Duodenal mucosa (tissue), 2 donors: Measurements from ENCODE around the gene SERPINA12.

Experiments
- H3K27ac ChIP-seq: one replicate; pipeline ENCODE4 v1.7.0; 2013; ENCODE audit warnings: low read depth, low read length
- H3K27me3 ChIP-seq, 2 donors: one replicate each; pipeline ENCODE4 v1.7.0; 2013; ENCODE audit warnings: low read length in 2 of 2, control low read depth in 1 of 2; ENCODE audit not compliant: insufficient read depth in 2 of 2, control insufficient read depth in 1 of 2
- H3K36me3 ChIP-seq, 2 donors: one replicate each; pipeline ENCODE4 v1.7.0; 2013; ENCODE audit warnings: low read length in 2 of 2, control low read depth in 1 of 2; ENCODE audit not compliant: insufficient read depth in 2 of 2, control insufficient read depth in 1 of 2
- H3K4me1 ChIP-seq, 2 donors: one replicate each; pipeline ENCODE4 v1.7.0; 2013; ENCODE audit warnings: low read length in 2 of 2, control low read depth in 1 of 2; ENCODE audit not compliant: insufficient read depth in 2 of 2, control insufficient read depth in 1 of 2
- H3K4me3 ChIP-seq, 2 donors: one replicate each; pipeline ENCODE4 v1.7.0; 2013; ENCODE audit warnings: low read length in 2 of 2, low read depth in 1 of 2
- H3K9ac ChIP-seq, 2 donors: one replicate each; pipeline ENCODE4 v1.7.0; 2013; ENCODE audit warnings: low read length in 2 of 2, low read depth in 1 of 2
- H3K9me3 ChIP-seq, 2 donors: one replicate each; pipeline ENCODE4 v1.7.0; 2013; ENCODE audit warnings: low read length in 2 of 2, control low read depth in 1 of 2; ENCODE audit not compliant: control insufficient read depth in 1 of 2

Gene SERPINA12

GRCh38 chr14:94545131-94545841, 36.0 kb upstream of the SERPINA12 start:
- Histone ChIP-seq H3K27me3 (peaks cover 0 to 3% of the 10 kb centered on the region in 2 donors), H3K27ac (no peak overlapping the region), H3K9me3 (peaks cover 0 to 2% of the 10 kb centered on the region in 2 donors), H3K4me1 (peaks cover under 1 to 8% of the 10 kb centered on the region in 2 donors), H3K36me3 (no peaks in the 10 kb centered on the region), H3K4me3 (no peak overlapping the region), H3K9ac (no peak overlapping the region)

- peaks cover 6 to 10% of the 10 kb centered on the region in 2 donors for H3K4me1 ChIP-seq
- H3K9me3 ChIP-seq, result peaks cover 0 to 2% of the 10 kb centered on the region in 2 donors
- no peak overlapping the region for H3K4me3 ChIP-seq
- H3K9ac ChIP-seq, result no peak overlapping the region
- no peaks in the 10 kb centered on the region for H3K36me3 ChIP-seq
- H3K27ac ChIP-seq, result no peak overlapping the region
- H3K27me3 ChIP-seq, result peaks cover 0 to 3% of the 10 kb centered on the region in 2 donors
Observed at GRCh38 chr14:94544726-94545125, 35.5 kb upstream of the SERPINA12 start.

GRCh38 chr14:94543449-94544124, 34.3 kb upstream of the SERPINA12 start:
- H3K9ac ChIP-seq, result no peak overlapping the region
- no peak overlapping the region for H3K4me3 ChIP-seq
- peaks cover 6 to 10% of the 10 kb centered on the region in 2 donors for H3K4me1 ChIP-seq
- peaks cover 0 to 3% of the 10 kb centered on the region in 2 donors for H3K27me3 ChIP-seq
- no peaks in the 10 kb centered on the region for H3K36me3 ChIP-seq
- no peak overlapping the region for H3K27ac ChIP-seq
- H3K9me3 ChIP-seq, result peaks cover 0 to 2% of the 10 kb centered on the region in 2 donors

- Histone ChIP-seq H3K36me3 (no peaks in the 10 kb centered on the region), H3K27ac (no peak overlapping the region), H3K9me3 (peaks cover 0 to 2% of the 10 kb centered on the region in 2 donors), H3K4me1 (peaks cover 6 to 10% of the 10 kb centered on the region in 2 donors), H3K9ac (no peak overlapping the region), H3K27me3 (peaks cover 0 to 3% of the 10 kb centered on the region in 2 donors), H3K4me3 (no peak overlapping the region)
Observed at GRCh38 chr14:94542811-94543440, 33.7 kb upstream of the SERPINA12 start.

- Histone ChIP-seq H3K27me3 (peaks cover 0 to 3% of the 10 kb centered on the region in 2 donors), H3K9me3 (peaks cover 0 to 2% of the 10 kb centered on the region in 2 donors), H3K36me3 (no peaks in the 10 kb centered on the region), H3K4me3 (no peak overlapping the region), H3K4me1 (peaks cover 6 to 10% of the 10 kb centered on the region in 2 donors), H3K9ac (no peak overlapping the region), H3K27ac (no peak overlapping the region)
Observed at GRCh38 chr14:94542111-94542810, 33.0 kb upstream of the SERPINA12 start.

- Histone ChIP-seq H3K4me1 (peaks cover 6 to 10% of the 10 kb centered on the region in 2 donors), H3K36me3 (no peaks in the 10 kb centered on the region), H3K27me3 (peaks cover 0 to 3% of the 10 kb centered on the region in 2 donors)
Observed at GRCh38 chr14:94541234-94541975, 32.1 kb upstream of the SERPINA12 start.

GRCh38 chr14:94540031-94540794, 30.9 kb upstream of the SERPINA12 start:
- peak overlapping the region; percentile 29 to 32 for H3K4me3 ChIP-seq
- H3K36me3 ChIP-seq, result no peaks in the 10 kb centered on the region
- H3K9me3 ChIP-seq, result no peaks in the 10 kb centered on the region
- no peaks in the 10 kb centered on the region for H3K27me3 ChIP-seq
- no peak overlapping the region for H3K27ac ChIP-seq
- H3K4me1 ChIP-seq, result peaks cover 6 to 10% of the 10 kb centered on the region in 2 donors
- H3K9ac ChIP-seq, result no peak overlapping the region

More at GRCh38 chr14:94541234-94541975, 32.1 kb upstream of the SERPINA12 start:
- H3K4me3 ChIP-seq, result no peak overlapping the region
- peaks cover 0 to under 1% of the 10 kb centered on the region in 2 donors for H3K9me3 ChIP-seq
- H3K27ac ChIP-seq, result no peak overlapping the region
- H3K9ac ChIP-seq, result no peak overlapping the region

GRCh38 chr14:94539181-94539580, 29.9 kb upstream of the SERPINA12 start:
- Histone ChIP-seq H3K9ac (no peak overlapping the region), H3K27me3 (no peaks in the 10 kb centered on the region), H3K4me1 (peaks cover 6 to 10% of the 10 kb centered on the region in 2 donors), H3K36me3 (no peaks in the 10 kb centered on the region), H3K4me3 (no peak overlapping the region), H3K9me3 (no peaks in the 10 kb centered on the region), H3K27ac (no peak overlapping the region)
